Caco-2 (cell line): Measurements from ENCODE around the gene MUC22. TPM values are rescaled to one million over a fixed set of nuclear protein-coding genes. Genes with fewer than 3 reads are reported as not detected.
"Not testable (repeated sequence)": the region's sequence is repeated elsewhere in the genome, so short reads cannot be mapped to it uniquely, and the experiment has no call there.

ENCODE experiments used
- BruUV-seq: library from RNA; stranded (reverse); fragments of 400-500 nt; replicated peaks from 2 replicates; lab custom pipeline; 2021; lab: Mats Ljungman, UMichigan
- CTCF ChIA-PET: fragments of 300-600 bp; sonication (Branson Sonifier 250); formaldehyde crosslinking; loops from one replicate; lab custom pipeline; 2022; ENCODE audit warnings: antibody characterized with exemption; lab: Charles Lee
- POLR2A ChIA-PET: fragments of 300-600 bp; sonication (Branson Sonifier 250); formaldehyde crosslinking; loops from one replicate; lab custom pipeline; 2022; ENCODE audit warnings: antibody characterized with exemption; lab: Charles Lee
- DNase-seq, 2 experiments: peaks; one replicate each; pipeline versions ENCODE4 v3.0.0 to v3.0.0-alpha.2; 2020 to 2022
- H3K27me3 ChIP-seq: replicated peaks from 2 replicates; pipeline ENCODE4 v1.6.0; 2011; ENCODE audit warnings: low read length; ENCODE audit not compliant: control insufficient read depth, insufficient read depth
- H3K36me3 ChIP-seq: 2 replicates; pipeline ENCODE4 v1.5.1; 2011; ENCODE audit warnings: low read length; ENCODE audit not compliant: control insufficient read depth, insufficient read depth
- H3K4me1 ChIP-seq: fragments of 250-450 bp; sonication (Bioruptor Pico); 2 replicates; pipeline ENCODE4 v1.5.1; 2020; ENCODE audit warnings: mild to moderate bottlenecking
- H3K4me3 ChIP-seq: 2 replicates; pipeline ENCODE4 v1.5.1; 2011; ENCODE audit warnings: low read depth, mild to moderate bottlenecking, control low read depth, low read length
- H3K9me3 ChIP-seq: fragments of 250-450 bp; sonication (Bioruptor Pico); 2 replicates; pipeline ENCODE4 v1.5.1; 2020; ENCODE audit warnings: mild to moderate bottlenecking, moderate library complexity
- H3K27ac Mint-ChIP-seq: one replicate; pipeline ENCODE4 v1.8.0; 2022; ENCODE audit warnings: mixed read lengths; ENCODE audit not compliant: unreplicated experiment
- H3K27me3 Mint-ChIP-seq: one replicate; pipeline ENCODE4 v1.8.0; 2022; ENCODE audit warnings: mixed read lengths; ENCODE audit not compliant: insufficient read depth, unreplicated experiment
- H3K36me3 Mint-ChIP-seq: one replicate; pipeline ENCODE4 v1.8.0; 2022; ENCODE audit warnings: mild to moderate bottlenecking, mixed read lengths; ENCODE audit not compliant: insufficient read depth, unreplicated experiment
- H3K4me1 Mint-ChIP-seq: one replicate; pipeline ENCODE4 v1.8.0; 2022; ENCODE audit warnings: low read depth, mixed read lengths; ENCODE audit not compliant: unreplicated experiment
- H3K4me3 Mint-ChIP-seq: one replicate; pipeline ENCODE4 v1.8.0; 2022; ENCODE audit warnings: mild to moderate bottlenecking, moderate library complexity, mixed read lengths; ENCODE audit not compliant: unreplicated experiment
- H3K9me3 Mint-ChIP-seq: one replicate; pipeline ENCODE4 v1.8.0; 2022; ENCODE audit warnings: mixed read lengths; ENCODE audit not compliant: unreplicated experiment
- CTCF ChIP-seq, 2 experiments: fragments of 200-600 bp in 1 of 2; IDR thresholded peaks; 1 replicate in 1 of 2; 2 replicates in 1 of 2; pipeline versions ENCODE4 v1.5.1 to v1.8.0; 2011 to 2022; ENCODE audit warnings: antibody characterized with exemption in 1 of 2, control low read depth in 1 of 2, inconsistent platforms in 1 of 2, low read depth in 1 of 2, low read length in 1 of 2, mild to moderate bottlenecking in 1 of 2, moderate library complexity in 1 of 2; ENCODE audit not compliant: insufficient read depth in 1 of 2, severe bottlenecking in 1 of 2, unreplicated experiment in 1 of 2
- intact Hi-C: fragments of 100-400 bp; cut with micrococcal nuclease; formaldehyde crosslinking; loops from one replicate; pipeline ENCODE4 v1.10.0; 2022; ENCODE audit not compliant: unreplicated experiment
- total RNA-seq: library from RNA; stranded (reverse); gene quantifications from 2 replicates; pipeline ENCODE4 v1.2.3, GENCODE V29; 2022

The MUC22 gene
- total RNA-seq, 1 experiment from 2014 or later: not detected

GRCh38 chr6:31020057-31020456 is 9.8 kb downstream of the MUC22 start:
- CTCF ChIA-PET: no interaction called here
- BruUV-seq: no TSS peak

GRCh38 chr6:31020631-31021255 is 10.5 kb downstream of the MUC22 start:
- peaks cover 23% of the 10 kb centered on the region for H3K9me3 Mint-ChIP-seq
- intact Hi-C loops, BruUV-seq, H3K27ac Mint-ChIP-seq, H3K4me3 Mint-ChIP-seq, H3K4me3 ChIP-seq, POLR2A ChIA-PET, H3K27me3 ChIP-seq, H3K4me1 Mint-ChIP-seq, H3K27me3 Mint-ChIP-seq, CTCF ChIA-PET, H3K9me3 ChIP-seq, H3K36me3 Mint-ChIP-seq, DNase-seq, H3K4me1 ChIP-seq, H3K36me3 ChIP-seq: not testable (repeated sequence)

More at GRCh38 chr6:31020057-31020456, 9.8 kb downstream of the MUC22 start:
- Mint-ChIP-seq H3K4me1 (no peaks in the 10 kb centered on the region), H3K27ac (no peak overlapping the region), H3K9me3 (peaks cover 27% of the 10 kb centered on the region), H3K36me3 (no peaks in the 10 kb centered on the region), H3K4me3 (no peak overlapping the region), H3K27me3 (no peaks in the 10 kb centered on the region)
- no peak for DNase-seq
- Histone ChIP-seq H3K27me3 (no peaks in the 10 kb centered on the region), H3K4me1 (no peaks in the 10 kb centered on the region), H3K4me3 (no peak overlapping the region), H3K36me3 (no peaks in the 10 kb centered on the region), H3K9me3 (no peaks in the 10 kb centered on the region; the same call in 1 of the 2 replicates)
- intact Hi-C loops: no loop called here
- no peak for TF ChIP-seq CTCF (IDR thresholded peaks at IDR 0.05; ENCODE audit: insufficient read depth in 1 of 2, low read depth in 1 of 2, low read length in 1 of 2, severe bottlenecking in 1 of 2, unreplicated experiment in 1 of 2)
- POLR2A ChIA-PET: no interaction called here

GRCh38 chr6:31021705-31022531 is 11.6 kb downstream of the MUC22 start:
- H3K27me3 Mint-ChIP-seq, H3K4me1 Mint-ChIP-seq, intact Hi-C loops, H3K27me3 ChIP-seq, BruUV-seq, H3K4me3 ChIP-seq, H3K4me3 Mint-ChIP-seq, H3K36me3 Mint-ChIP-seq, H3K27ac Mint-ChIP-seq, H3K36me3 ChIP-seq, DNase-seq, H3K4me1 ChIP-seq, POLR2A ChIA-PET, H3K9me3 ChIP-seq: not testable (repeated sequence)
- H3K9me3 Mint-ChIP-seq: peaks cover 17% of the 10 kb centered on the region
- CTCF ChIA-PET: interaction anchor here (0.5 kb wide), 1 partner anchor 553 kb away, joined by 3 read pairs; no protein-coding TSS in a partner anchor

GRCh38 chr6:31025595-31025994 is 15.3 kb downstream of the MUC22 start:
- Mint-ChIP-seq H3K4me1 (no peaks in the 10 kb centered on the region), H3K4me3 (no peak overlapping the region), H3K27me3 (no peaks in the 10 kb centered on the region), H3K9me3 (peaks cover 17% of the 10 kb centered on the region), H3K27ac (no peak overlapping the region), H3K36me3 (no peaks in the 10 kb centered on the region)
- Histone ChIP-seq H3K4me3 (no peak overlapping the region), H3K4me1 (no peaks in the 10 kb centered on the region), H3K27me3 (no peaks in the 10 kb centered on the region), H3K9me3 (no peaks in the 10 kb centered on the region), H3K36me3 (no peaks in the 10 kb centered on the region)
- no peak for DNase-seq
- no peak for TF ChIP-seq CTCF (IDR thresholded peaks at IDR 0.05; ENCODE audit: insufficient read depth in 1 of 2, low read depth in 1 of 2, low read length in 1 of 2, severe bottlenecking in 1 of 2, unreplicated experiment in 1 of 2)
- ChIA-PET CTCF (no interaction called here), POLR2A (no interaction called here)
- intact Hi-C loops: no loop called here
- no TSS peak for BruUV-seq
